Lower leg skin (tissue), 3 donors: ENCODE results near the gene CLRN3.

Source experiments
- POLR2A ChIP-seq, 2 donors: fragments of 450-650 bp; IDR thresholded peaks; one replicate each; pipeline ENCODE4 v1.6.1; 2016 to 2017; ENCODE audit warnings: antibody characterized with exemption in 2 of 2, mild to moderate bottlenecking in 1 of 2, moderate library complexity in 1 of 2
- TF ChIP-seq, protein P1 (sequence below), 3 donors: fragments of 450-650 bp; IDR thresholded peaks; one replicate each; pipeline ENCODE4 v1.5.1; 2016; ENCODE audit warnings: antibody characterized with exemption in 3 of 3, mild to moderate bottlenecking in 3 of 3, moderate library complexity in 2 of 3

DNA sequence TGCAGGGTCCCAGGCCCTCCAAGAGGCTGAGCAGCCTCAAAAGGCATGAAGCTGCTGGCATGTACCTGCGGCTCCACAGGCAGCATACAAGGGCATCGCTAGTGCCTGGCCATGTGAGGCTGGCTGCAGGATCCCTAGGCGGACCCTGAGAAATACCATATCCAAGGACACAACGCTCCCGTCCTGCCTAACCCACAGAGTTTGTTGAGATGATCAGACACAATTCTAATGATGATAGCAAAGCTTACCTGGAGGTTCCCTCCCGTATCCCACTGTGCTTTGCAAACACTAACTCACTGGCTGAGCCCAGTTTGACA lies 17.3 kb downstream of the CLRN3 start:
- TF ChIP-seq, protein P1, sequence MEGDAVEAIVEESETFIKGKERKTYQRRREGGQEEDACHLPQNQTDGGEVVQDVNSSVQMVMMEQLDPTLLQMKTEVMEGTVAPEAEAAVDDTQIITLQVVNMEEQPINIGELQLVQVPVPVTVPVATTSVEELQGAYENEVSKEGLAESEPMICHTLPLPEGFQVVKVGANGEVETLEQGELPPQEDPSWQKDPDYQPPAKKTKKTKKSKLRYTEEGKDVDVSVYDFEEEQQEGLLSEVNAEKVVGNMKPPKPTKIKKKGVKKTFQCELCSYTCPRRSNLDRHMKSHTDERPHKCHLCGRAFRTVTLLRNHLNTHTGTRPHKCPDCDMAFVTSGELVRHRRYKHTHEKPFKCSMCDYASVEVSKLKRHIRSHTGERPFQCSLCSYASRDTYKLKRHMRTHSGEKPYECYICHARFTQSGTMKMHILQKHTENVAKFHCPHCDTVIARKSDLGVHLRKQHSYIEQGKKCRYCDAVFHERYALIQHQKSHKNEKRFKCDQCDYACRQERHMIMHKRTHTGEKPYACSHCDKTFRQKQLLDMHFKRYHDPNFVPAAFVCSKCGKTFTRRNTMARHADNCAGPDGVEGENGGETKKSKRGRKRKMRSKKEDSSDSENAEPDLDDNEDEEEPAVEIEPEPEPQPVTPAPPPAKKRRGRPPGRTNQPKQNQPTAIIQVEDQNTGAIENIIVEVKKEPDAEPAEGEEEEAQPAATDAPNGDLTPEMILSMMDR (IDR thresholded peaks at IDR 0.05), result no peak
- no peak for TF ChIP-seq POLR2A (IDR thresholded peaks at IDR 0.05)
